HG03354 (cell line): ENCODE results near the gene NDRG4.

ENCODE experiments used
- ATAC-seq: cut with Tn5 transposase; IDR thresholded peaks from one replicate; pipeline ENCODE4 v1.9.1; 2021; ENCODE audit warnings: mild to moderate bottlenecking; ENCODE audit not compliant: unreplicated experiment, poor library complexity, severe bottlenecking

The NDRG4 gene

DNA sequence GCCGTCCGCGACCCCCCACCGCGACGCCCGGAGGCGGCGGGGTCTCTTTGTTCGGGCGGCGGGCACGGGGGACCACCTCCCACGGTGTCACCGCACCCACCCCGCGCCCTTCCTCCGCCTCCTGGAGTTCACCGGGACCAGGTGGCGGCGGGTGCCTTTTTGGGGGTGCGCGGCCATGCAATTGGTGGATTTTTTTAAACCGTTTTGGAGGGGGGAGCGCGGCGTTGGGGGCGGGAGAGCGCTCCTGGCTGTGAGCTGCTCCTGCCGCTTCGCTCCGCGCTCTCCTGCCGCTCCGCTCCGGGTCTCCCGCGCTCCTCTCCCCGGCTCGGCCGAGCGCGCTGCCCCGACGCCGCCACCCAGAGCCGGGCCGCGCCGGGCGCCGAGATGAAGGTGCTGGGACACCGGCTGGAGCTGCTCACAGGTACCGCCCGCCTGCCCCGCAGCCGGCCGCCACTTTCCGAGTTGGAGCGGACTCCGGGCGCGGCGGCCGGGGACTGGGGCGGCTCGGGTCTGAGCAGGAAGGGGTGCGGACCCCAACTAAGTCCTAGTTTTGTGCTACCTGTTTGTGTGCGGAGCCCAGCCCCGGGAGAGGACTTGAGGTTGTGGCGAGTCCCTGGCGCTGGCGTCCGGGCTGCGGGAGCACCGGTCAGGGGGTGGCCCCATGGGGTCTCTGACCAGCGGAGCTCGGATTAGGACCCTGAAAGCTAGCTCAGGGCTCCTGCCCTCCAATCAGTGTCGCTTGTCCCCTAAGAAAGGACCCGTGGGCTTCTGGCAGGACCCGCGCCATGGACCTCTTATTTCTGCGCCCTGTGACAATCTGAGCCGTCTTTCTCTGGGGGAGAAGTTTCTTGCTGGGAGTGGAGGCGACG, 35.7 kb upstream of the NDRG4 start:
- ATAC-seq = no peak

DNA sequence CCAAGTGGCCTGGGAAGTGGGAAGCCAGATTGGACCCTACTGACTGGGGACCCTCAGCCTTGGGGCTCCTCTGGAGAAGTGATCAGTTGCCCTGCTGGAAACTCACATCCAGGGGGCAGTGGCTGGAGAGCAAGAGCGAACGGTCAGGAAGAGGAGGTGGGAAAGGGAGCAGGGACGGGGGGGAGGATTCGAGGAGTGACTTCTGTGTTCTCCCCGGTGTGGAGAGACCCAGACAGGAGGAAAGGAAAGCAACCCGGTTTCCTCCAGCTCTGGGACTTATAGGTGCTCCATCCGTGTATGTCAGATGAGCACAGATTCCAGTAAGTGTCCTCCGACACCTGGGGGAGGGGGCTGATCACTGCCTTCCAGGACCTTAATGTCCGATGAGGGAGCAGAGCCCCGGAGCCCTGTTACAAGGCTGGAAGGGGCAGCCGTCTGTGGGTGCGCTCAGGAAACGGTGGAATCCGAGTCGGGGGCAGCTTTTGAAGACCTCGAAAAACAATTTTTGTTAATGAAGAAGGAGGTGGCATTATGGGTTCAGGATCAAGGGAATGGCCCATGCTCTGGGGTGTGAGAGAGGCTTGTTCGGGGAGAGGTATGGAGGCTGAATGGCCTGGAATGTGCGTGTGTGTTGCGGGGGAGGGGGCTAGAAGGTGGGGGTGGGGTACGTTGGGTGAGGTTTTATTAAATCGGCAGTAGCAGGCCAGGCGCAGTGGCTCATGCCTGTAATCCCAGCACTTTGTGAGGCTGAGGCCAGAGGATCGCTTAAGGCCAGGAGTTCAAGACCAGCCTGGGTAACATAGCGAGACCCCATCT, 34.8 kb upstream of the NDRG4 start:
- ATAC-seq = no peak

DNA sequence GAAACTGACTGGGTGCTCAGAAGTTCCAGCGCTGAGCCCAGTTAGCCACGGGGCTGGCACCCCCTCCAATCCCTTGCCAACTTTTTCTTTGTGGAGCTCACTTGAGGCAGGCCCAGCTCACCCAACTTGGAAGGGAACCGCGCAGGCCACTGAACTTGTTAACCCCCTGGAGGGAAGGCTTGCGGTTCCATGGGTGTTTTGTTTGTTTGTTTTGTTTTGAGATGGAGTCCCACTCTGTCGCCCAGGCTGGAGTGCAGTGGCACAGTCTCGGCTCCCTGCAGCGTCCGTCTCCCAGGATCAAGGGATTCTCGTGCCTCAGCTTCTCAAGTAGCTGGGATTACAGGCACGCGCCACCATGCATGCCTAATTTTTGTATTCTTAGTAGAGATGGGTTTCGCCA, 34.1 kb upstream of the NDRG4 start:
- no peak for ATAC-seq

DNA sequence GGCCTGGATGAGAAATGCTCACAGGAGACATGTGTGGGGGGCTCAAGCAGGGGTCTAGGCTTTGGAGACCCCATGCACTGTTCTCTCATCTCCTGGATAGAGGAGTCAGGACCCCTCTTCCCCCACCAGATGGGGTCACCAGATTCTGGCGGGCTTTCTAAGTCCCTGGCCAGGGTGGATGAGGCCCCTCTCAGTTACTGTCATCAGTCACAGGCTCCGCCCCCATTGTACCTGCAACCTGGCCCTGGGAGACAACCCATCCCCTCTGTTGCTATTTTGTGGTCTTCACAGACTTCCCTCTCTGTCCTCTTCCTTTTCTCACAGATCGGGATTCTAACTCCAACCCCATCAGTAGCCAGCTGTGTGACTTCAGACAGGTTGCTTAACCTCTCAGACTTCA, 33.5 kb upstream of the NDRG4 start:
- ATAC-seq = no peak

DNA sequence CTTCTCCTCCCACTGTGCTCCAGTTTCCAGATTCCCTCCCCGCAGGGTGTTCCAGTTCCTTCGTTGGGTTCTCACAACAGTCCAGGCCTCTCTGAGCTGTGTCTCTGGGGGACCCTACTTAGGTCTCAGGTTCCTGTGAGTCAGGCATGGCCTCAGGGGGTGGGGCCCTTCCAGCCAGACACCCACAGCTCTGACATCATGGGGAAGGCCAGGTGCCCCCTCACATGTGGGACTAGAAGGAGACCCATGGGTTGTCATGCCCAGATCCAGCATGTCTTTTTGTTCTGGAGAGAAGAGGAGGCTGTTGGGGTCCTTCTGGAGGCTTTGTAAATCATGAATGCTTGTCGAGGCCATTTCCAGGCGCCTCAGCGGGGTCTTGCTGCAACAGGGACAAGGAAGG, 32.0 kb upstream of the NDRG4 start:
- no peak for ATAC-seq

DNA sequence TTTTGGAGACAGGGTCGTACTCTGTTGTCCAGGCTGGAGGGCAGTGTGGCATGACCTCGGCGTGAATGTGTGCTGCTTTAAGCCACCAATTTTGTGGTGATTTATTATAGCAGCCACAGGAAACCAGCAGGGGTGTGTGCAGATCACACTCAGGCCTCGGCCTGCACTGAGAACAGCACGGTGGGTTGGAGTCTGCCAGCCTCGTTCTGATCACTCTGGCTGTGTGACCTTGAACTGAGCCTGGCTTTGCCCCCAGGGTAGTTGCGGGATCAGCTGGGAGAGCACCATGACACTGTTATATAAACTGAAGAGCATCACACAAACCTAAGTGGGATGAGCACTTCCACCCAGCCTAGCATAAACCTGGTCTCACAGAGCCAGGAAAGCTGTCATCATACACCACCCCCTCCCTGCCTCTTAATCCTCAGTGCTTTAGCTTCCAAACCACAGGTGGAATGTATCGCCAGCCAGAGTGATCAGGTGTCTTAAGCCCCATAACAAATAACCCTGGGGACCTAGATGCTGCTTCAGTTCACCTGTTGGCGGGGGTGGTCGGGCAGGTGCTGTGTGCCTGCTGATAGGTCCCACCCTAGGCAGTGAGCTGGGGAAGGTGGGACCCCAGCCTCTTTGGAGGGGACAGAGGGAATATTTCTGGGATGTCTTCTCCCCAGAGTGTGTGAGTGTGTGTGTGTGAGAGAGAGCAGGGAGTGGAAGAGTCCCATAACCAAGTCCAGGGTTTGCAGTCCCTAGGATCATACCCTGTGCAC, 28.6 kb upstream of the NDRG4 start:
- ATAC-seq = no peak

DNA sequence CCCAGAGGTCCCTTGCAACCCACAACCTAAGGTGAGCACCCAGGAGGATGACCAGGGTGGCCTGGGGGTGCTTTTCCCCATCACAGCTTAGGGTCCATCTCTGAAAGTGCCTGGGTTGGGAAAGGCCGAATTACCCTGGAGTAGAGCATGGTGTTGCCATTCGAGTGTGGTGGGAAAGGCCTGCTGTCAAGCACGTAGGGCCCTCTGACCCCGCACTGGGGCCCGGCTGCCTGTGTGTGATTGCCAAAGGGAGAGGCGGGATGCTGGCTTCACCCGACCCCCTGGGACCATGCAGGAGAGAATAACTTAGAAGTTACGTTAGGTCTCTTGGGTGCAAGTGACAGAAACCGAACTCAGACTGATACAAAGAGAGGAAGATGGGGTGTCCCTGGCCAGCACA, 27.7 kb upstream of the NDRG4 start:
- ATAC-seq = no peak

DNA sequence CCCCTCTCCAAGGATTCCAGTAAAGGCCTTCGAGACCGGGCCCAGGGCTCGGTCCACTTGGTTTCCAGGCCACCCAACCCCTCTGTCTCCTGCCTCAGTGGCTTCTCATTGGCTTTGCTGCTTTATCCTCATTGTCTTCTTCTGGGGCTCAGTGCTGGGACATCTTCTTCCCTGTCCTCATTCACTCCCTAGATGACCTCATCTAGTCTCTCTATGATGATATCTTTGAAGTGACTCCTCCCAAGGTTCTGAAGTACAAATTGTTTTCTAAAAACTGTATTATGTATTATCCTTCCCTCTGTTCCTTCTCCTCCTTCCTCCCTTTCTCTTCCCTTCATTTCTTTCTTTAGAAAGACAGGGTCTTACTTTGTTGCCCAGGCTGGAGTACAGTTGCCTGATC, 27.1 kb upstream of the NDRG4 start:
- no peak for ATAC-seq

DNA sequence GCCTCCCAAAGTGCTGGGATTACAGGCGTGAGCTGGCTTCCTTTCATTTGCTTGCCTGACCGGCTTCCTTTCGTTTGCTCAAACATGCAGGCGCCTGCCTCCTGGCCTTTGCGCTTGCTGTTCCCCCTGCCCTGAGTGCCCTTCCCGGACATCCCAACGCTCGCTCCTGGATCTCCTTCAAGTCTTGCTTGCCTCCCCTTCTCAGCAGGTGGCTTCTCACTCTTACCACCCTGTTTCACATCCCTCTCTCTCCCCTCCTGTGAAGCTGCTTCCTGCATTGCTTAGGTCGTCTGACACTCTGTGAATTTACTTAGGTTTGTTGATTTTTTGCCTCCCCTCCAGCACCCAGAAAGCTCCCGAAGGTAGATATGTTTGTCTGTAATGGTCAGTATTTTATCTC, 25.6 kb upstream of the NDRG4 start:
- no peak for ATAC-seq

DNA sequence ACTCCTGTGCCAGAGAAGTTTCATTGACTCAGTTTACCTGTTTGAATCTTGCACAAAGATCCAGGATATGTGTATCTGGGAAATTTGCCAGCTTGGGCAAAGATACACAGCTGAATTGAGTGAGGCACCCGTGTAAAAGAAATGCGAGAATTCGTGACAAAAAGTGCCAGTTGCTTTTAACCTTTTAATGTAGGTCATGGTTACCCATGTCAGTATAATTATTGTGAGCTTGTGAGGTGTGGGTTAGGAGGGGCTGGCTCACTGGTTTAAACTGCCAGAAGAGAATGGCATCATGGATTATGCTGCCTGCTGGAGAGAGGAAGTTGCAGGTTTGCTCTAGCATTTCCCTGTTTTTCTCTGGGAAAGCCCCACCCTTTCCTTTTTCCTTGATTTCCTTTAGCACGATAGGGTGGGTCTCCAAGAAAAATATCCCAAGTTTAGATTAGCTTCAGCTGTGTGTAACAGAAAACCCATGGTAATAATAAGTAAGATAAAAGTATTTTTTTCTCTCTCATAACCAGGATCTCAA, 24.8 kb upstream of the NDRG4 start:
- no peak for ATAC-seq

DNA sequence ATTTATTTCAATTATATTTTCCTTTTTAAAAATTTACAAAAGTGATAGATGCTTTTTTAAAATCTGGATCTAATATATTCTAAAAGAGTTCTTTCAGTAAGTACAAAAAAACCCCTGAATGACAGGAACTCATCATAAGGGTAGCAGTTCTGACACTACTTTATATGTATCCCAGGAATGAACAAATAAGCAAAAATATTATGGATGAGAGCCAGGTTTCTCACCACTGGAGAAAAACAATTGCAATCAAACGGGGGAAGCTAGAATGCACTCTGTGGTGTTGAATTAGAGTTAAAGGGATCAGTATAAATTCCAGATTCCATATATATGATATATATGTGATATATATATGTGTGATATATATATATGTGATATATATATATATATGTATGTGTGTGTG, 23.2 kb upstream of the NDRG4 start:
- no peak for ATAC-seq

DNA sequence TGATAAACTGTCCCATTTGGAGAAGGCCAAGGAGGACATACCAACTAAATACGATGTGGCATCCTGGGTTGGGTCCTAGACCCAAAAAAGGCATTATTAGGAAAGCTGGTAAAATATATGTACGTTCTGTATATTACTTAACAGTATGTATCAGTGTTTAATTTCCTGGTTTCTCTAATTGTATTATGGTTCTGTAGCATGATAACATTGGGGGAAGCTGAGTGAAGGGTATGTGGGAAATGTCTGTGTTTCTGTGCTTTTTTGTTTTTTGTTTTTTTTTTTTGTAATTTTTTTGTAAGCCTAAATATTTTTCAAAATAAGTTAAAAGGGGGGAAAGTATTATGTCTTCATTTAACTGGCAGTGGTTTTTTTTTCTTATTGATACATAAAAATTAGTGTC, 21.5 kb upstream of the NDRG4 start:
- ATAC-seq = no peak

DNA sequence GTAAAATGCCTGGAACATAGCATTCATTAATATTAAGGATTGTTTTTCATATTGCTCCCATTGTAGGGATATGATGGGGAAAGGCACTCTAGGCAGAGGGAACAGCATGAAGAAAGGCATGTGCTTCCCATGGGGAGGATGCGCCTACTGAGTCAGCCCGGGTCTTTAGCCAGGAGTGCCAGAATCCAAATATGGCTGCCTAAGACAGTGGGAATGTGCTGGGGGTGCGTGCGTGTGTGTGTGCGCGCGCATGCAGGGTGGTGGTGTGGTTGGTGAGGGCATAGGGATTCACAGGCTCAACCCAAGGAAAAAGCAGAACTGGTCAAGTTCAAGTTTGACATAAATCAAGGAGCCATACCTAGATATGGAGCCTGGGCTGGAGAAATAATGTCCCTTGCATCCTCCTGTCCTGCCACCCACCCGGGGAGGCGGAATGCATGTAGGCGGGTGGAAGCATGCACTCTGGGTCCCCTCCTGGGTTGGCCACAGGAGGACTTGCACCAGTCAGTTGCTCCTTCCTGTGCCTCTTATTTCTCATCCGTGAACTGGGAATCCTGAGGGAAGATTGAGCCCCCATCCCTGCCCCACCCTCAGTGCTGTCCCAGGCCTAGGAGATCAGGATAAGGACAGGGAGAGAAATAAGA, 18.6 kb upstream of the NDRG4 start:
- no peak for ATAC-seq

DNA sequence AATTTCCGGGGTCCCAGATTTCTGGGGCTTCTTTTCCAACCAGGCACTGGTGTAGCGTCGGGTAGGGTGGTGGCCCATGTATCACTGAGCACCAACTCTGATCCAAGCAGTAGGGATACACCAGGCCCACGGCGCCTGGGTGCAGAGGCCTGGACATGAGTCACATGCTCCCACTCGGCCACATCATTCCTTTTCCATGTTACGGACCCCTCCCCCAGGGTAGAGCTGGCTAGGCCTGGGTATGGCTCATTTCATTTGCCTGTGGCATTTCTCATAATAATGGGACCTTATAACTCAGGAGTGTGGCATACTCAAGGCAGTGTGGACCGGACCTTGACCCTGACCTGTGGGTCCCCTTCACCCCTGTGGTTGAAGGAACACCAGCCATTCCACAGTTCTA, 18.0 kb upstream of the NDRG4 start:
- ATAC-seq = no peak

DNA sequence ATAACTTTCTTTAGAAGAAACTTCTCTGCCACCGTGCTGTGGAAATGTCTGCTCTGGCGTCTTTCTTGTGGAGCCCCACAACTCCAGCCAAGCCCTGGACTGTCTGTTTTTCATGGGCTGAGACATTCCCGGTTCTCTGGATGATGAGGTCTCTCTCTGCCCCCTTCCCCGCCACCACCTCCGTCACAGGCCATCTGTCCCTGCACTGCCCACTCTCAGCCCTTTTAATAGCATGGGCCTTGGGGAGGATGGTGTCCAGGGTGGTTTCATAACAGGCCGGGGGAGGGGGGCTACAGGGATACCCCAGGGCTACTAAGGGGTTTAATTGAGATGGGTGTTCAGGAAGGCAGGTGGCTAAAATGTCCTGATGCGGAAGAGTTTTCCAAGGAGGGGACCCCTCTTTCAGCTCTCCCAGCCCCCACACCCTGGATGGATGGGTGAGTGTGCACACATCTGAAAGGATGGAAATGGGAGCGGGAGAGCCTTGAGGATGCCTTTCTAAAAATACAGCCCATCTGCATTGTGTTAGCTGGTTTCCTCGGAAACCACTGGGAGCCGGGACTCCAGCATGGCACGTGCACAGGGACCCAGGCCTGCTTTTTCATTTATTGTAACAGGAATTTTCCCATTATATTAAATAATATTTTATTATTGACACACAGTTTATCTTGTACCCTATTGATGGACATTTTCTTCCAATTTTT, 14.6 kb upstream of the NDRG4 start:
- ATAC-seq = no peak

DNA sequence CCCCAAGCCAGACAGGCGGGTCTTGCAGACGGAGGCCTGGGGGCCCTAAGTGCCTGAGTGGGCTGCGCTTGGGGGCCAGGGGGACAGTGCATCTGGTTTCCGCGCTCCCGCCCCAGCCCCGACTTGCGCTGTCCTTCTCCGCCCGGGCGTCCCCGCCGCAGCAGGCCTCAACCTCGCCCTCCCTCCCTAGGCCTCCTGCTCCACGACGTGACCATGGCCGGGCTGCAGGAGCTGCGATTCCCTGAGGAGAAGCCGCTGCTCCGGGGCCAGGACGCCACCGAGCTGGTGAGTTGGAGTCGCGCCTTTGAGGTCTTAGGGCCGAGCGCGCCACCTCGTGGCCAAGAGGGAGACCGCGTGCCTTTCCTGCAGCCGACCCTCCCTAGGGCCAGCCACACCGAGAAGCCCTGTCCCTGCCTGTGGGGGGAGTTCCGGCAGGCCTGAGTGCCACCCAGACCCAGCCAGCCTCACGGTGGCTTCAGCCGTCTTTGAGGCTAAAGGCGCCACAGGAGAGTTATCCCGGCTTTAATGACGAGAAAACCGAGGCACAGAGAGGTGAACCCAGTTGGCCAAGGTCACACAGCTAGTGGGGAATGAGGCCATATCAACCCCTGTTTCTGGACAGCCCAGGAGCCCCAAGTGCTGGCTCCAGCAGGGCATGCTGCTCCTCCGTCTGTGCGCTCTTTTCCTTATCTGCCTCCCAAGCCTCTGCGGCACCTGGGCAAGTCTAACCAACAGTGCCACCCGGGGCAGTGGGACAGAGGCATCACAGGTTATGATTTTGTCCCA, 12.2 kb upstream of the NDRG4 start:
- ATAC-seq = peak; percentile 91

DNA sequence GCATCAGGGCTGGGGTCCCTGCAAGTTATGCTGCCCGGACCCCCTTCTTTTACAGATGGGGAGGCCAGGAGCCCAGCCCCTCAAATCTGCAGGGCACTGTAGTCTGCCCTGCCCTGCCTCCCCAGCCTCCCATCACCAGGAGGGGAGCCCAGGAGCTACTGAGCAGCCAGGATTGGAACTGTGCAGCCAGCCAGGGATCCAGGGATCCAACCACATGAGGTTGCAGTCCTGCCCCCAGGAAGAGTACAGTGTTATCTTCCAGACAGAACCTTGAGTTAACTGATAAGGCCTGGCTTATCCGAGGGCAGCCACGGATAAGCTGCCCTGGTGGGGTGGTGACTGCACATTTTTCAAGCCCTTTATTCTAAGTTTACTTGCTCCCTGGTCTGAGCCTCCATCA, 11.4 kb upstream of the NDRG4 start:
- ATAC-seq = no peak

DNA sequence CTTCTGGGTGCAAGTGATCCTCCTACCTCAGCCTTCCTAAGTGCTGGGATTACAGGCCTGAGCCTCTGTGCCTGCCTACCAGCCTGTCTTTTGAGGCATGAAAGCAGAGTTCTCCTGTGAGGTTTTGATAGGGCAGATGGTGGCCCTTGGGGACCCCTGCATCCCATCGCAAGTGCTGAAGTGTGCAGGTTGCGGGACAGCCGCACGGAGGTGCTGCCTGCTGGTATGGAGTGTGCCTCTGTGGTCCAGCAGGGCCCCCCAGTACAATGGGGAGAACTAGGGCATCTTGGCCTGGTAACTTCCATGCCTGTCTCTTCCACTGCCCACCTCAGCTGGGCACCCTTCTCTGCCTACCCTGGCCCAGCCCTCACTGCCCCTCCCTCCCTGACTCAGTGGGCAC, 9.9 kb upstream of the NDRG4 start:
- ATAC-seq = no peak
